Measurements from ENCODE around the gene CLIC6.

CLIC6 gene

DNA sequence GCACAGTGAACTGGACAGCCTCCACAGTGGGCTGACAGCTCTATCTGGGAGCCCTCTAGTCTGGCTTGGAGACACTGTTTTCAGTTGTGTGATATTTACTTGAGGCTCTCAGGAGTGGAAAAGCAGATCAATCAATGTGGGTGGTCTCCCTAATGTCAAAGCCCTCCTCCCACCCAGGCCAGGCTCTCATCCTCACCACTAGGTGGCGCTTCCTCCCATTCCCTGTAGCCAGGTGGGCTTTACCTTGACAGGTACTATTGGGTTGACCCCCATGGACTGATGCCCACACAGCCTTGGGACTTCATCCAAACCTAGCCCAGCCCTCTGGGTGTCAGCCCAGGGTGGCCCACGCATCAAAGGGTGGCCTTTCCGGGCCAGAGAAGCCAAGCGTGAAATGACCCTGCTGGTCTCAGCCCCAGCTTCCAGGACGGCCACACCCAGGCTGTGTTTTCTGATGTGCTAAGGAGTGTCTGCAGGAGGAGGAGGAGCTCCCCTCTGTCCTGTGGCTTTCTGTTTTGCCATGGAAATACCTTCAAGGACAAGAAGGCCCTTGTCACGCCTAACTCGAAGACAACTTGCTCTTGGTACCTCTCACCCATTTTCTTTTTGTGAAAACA lies 54.0 kb downstream of the CLIC6 start:
- in situ Hi-C loops (cut with HindIII; ENCODE audit: low sequenced_read_pairs), result no loop called here

DNA sequence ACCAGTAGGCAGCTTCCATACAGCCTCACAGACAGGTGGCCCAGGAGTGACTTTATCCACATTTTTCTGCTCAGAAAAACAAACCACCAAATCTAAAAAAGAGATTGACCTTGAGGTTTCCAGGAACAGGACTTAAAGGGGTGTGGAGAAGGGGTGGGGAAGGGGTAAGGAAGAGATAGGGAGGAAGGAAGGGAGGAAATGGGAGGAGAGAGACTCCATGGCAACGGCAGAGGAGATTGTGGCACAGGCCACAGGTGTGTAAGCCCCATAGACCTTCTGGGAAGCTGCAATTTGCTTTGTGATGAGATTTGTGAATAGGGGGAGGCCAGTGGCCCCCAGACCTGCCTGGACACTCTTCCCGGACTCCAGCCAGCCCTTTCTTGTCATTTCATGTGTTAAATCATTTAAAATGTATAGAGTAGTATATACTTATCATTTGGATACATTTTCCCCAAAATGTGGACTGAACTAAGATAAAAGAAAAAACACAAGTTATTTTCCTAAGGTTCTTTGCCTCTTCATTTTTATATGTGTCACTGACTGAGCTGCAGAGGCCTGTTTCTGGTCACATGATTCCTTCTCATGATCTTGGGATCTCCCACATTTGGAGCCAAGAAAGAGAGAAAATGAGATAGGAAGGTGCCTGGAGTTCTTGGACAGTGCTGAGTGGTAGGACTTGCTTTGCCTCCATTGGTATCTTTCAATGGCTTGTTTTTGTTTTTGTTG lies 55.5 kb downstream of the CLIC6 start:
- in situ Hi-C loops (cut with HindIII; ENCODE audit: low sequenced_read_pairs), result no loop called here

DNA sequence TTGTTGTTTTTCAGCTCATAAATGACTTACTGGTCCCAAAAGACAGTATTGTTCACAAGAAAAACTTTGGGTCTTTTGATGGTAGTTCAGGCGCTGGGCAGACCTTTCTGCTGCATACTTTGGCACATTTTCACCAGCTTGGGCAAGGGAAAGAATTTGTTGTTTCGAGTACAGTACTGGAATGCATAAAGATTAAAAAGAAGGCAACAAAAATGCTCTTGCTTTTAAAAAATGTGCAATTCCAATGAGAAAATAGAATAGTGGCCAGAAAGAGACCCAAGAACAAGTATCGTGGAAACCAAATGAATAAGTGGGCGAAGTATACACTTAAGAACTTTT lies 56.0 kb downstream of the CLIC6 start:
- in situ Hi-C loops (cut with HindIII; ENCODE audit: low sequenced_read_pairs), result no loop called here

DNA sequence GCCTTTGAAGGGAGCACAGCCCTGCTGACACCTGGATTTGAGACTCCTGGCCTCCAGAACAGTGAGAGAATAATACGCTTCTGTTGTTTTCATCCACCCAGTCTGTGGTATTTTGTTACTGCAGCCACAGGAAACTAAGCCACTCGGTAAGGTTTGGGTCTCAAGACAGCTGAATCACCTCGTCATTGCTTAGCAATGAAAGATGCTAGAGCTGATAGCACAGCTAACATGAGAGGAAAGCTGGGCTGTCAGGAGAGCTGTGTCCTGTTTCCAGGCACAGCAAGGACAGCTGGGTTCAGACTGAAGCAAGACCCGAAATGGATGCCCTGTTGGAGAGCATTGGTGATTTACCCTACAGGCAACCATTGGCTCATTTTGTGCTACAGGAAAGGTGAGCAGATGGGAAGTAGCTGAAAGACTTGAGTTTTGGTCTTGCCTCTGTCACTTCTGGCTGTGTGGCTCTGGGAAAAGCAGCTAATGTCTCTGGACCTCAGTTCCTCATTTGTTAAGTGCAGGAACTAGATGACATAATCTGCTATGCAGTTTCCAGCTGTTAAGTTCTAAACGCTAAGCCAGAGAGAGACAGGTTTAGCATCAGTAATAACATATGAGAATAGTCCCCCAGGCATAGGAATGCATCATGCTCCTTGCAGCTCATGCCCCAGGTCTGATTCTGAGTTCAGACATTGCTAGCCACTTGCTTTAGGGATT lies 58.0 kb downstream of the CLIC6 start:
- in situ Hi-C loops (cut with HindIII; ENCODE audit: low sequenced_read_pairs), result no loop called here

DNA sequence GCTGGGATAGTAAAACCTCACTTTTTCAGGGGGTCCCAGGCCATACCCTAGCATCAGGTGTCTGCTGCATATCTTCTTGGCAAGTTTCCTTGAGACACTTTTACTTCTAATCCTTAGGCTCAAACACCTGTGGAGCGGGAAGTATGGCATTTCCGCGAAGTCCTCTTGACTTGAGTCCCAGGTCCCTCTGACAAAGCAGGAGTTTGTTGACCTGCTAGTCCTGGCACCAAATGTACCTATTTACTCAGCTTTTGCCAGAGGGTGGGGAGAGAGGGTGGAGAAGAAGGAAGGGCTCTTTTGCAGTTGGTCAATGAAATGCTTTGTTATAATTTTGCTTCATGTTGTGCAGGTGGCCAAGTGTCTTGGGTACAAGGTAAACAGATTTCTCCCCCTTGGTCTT lies 59.7 kb downstream of the CLIC6 start:
- in situ Hi-C loops (cut with HindIII; ENCODE audit: low sequenced_read_pairs), result no loop called here

DNA sequence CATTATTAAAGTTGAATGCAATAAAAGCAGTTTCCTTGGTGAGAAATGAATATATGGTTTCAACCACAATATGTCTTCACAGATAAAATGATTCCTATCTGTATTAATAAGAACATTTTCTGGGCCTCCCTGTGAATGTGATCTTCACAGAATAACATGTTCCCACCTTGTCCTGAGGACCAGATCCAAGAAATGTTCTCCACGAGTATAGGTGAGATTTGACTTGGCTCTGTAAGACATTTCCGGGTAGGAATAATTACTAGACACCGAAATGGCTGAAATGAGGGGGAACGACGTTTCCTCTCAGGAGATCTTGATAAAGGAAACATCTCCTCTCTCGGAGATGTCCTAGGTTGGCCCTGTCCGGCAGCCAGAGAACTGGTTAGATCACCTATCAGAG lies 61.4 kb downstream of the CLIC6 start:
- in situ Hi-C loops (cut with HindIII; ENCODE audit: low sequenced_read_pairs), result no loop called here

DNA sequence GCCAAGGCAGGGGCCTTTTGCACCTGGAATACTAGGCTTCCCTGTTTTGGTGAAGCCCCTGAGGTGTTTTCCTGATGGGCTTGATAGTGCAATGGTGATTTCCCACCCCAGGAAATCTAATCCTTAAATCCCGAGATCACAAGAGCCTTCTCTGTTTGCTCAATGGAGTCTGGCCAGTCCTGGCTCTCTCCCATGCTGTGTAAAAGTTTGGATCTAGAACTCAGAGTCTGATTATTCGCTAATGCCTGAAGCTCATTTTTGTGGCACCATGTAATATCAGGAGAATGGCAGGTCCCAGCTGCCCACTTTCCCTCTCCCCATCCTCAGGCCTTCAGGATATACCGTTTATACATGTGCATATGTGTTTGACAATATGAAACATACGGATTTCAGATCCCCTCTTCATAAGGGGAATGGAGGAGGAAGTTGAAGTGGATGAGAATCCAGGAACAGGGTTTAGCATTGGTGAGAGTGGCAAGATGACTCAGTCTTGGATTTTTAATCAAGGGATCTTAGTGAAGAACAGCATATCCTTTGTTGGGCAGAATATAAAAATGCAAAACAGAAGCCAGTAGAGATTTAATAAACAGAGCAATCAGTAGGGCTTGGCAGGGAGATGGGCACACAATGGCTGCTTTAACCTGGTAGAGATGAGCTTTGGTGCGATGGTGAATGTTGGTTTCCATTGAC lies 62.1 kb downstream of the CLIC6 start:
- in situ Hi-C loops (cut with HindIII; ENCODE audit: low sequenced_read_pairs), result no loop called here

DNA sequence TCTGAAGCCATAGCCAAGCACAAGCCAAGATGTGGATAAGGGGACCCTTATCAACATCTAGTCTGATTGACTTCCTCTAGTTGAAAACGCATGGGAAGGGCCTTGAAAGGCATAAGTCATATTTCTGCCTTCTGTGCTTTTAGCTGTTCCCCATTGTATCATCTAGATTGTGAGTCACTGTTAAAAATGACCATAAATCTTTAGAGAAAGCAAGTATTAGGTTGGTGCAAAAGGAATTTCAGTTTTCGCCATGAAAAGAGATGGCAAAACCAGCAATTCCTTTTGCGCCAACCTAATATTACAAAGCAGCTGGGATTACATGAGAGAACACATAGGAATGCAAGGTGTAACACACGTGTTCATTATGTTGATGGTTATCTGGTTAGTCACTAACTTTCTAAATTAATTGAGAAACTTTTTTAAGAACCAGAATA lies 63.6 kb downstream of the CLIC6 start:
- in situ Hi-C loops (cut with HindIII; ENCODE audit: low sequenced_read_pairs), result no loop called here

DNA sequence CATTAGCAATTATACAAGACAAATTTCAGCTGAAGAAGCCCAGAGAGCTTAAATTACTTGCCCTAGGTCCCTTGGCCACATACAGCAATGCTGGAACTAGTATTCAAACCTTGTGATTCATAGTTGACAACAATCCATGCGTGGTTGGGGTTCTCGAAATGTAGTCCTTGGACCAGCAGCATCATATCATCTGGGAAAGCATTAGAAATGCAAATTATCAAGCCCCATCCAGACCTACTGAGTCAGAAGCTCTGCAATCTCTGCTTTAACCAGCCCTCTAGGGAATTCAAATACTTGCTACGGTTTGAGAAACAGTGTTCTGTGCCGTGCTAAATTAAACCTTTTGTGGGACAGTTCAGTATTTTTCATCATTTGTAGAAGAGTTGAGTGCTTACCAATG lies 65.1 kb downstream of the CLIC6 start:
- in situ Hi-C loops (cut with HindIII; ENCODE audit: low sequenced_read_pairs), result no loop called here

DNA sequence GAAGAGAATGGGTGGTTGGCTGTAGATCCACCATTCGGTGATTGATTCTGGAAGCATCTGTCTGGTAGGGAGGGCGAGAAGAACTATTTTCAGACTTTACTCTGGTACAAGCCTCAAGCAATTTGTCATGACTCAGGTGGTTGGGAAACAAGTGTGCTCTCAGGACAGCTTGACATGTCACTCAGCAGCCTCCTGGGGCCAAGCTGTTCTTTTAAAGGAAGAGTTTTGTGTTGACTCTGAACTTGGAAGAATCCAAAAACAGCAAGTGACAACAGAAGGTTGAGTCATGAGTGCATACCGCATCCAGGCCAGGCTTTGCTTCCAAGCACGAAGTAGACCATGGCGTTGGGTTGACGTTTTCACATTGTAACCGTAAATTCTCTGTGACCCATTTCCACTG lies 65.9 kb downstream of the CLIC6 start:
- in situ Hi-C loops (cut with HindIII; ENCODE audit: low sequenced_read_pairs), result no loop called here

DNA sequence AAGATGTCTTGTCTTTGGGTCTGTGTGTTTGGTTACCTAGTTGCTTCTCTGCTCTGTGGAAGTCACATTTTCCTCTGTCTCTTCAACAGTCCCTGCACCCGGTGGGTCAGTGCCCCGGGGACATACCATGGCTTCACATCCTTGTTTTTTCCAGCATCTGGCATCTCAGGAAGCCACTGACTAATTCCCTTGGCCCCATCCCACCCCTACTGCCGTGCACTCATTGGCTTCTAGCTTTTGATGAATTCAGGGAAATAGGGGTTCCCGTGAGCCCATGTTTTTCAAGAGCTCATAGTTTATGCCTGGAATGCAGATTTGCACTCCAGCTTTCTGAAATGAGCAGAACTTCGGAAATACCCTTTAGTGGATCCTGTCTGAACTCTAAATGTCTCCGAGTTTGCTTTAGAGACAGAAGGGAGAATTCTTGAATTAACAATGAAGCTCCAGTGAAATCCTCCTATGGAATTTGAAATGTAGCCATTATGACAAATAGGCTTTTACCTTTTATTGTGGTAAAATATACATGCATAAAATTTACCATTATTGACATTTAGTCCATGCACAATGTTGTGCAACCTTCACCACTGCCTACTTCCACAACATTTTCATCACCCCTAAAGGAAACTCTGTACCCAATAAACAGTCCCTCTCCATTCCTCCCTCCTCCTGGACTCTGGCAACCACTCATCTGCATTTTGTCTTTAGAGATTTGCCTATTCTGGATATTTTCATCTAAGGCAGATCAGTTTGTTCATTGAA lies 67.5 kb downstream of the CLIC6 start:
- in situ Hi-C loops (cut with HindIII; ENCODE audit: low sequenced_read_pairs), result no loop called here

DNA sequence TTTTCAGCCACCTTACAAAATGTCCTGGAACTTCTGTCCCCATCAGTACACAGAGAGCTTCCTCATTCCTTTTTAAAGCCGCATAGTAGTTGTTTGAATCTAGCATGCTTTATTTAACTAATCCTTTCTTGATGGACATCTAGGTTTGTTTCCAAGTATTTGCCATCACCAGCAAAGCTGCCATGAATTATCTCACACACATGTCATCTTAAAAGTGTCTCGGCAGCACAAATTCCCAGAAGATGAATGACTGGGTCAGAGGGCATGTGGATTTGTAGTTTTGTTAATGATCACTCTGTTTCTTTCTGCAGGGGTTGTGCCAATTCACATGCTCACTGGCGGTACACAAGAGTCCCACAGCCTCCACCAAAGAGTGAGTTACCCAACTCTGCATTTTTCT lies 68.3 kb downstream of the CLIC6 start:
- in situ Hi-C loops (cut with HindIII; ENCODE audit: low sequenced_read_pairs), result no loop called here

DNA sequence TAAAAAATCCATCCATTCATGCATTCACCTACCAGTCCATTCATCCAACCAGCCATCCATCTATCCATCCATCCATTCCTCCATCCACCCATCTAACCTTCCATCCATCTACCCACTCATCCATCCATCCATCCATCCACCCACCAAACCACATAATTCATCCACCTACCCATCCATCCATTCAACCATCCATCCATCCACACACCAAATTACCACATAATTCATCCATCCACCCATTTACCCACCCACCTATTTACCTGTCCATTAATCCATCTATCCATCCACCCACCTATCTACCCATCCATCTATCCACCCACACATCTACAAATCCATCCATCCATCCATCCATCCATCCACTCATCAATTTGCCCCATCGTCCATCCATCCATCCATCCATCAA lies 71.4 kb downstream of the CLIC6 start:
- in situ Hi-C loops (cut with HindIII; ENCODE audit: low sequenced_read_pairs), result no loop called here

DNA sequence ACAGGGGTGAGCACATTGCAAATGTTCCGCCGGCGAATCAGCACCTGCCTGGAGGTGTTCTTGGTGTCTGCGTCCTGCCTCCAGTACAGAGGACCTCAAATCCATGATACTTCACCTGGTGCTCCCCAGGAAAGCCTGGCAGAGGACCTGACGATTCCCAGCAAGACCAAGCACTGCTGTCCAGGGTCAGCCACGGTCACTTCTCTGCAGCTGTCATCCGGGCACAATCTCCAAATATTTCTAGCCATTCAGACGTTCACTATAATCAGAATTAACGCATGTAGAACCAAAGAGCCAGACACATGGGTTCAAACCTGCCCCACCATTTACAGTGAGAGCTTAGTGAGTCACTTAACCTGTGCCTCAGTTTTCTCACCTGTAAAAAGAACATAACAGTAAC lies 74.5 kb downstream of the CLIC6 start:
- in situ Hi-C loops (cut with HindIII; ENCODE audit: low sequenced_read_pairs), result no loop called here

DNA sequence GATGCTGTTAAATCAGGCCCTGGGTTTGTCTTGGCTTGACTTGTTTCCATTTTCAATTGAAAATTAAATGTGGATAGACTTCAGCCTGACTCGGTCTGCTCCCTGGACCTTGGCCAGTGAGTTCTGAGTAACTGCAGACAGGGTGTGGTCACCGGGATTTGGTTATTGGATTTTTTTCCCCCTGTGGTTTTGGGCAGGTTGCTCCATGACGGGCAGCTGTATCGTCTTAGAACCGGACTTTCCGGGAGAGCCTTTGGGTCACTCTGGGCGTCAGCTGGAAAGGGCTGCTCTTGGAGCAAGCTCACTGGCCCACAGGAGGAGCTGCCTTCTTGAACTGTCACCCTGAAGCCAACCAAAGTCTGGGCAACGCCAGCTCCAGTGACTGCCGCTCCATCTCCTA lies 75.0 kb downstream of the CLIC6 start:
- in situ Hi-C loops (cut with HindIII; ENCODE audit: low sequenced_read_pairs), result no loop called here

DNA sequence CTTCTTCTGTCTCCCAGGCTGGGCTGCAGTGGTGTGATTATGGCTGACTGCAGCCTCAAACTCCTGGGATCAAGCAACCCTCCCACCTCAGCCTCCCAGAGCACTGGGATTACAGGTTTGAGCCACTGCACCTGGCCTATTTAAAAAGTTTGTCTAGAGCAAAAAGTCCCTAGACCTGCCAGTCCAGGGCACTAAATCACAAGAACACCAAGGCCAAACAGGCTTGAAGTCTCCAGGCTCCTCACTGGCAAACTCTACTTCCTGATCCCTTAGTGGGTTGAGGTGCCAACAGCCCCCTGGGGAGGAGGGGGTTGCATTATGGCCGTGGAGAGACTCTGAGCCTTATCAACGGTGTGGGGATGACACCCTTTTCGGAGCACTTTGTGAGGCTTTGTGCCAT lies 76.0 kb downstream of the CLIC6 start:
- in situ Hi-C loops (cut with HindIII; ENCODE audit: low sequenced_read_pairs), result no loop called here

DNA sequence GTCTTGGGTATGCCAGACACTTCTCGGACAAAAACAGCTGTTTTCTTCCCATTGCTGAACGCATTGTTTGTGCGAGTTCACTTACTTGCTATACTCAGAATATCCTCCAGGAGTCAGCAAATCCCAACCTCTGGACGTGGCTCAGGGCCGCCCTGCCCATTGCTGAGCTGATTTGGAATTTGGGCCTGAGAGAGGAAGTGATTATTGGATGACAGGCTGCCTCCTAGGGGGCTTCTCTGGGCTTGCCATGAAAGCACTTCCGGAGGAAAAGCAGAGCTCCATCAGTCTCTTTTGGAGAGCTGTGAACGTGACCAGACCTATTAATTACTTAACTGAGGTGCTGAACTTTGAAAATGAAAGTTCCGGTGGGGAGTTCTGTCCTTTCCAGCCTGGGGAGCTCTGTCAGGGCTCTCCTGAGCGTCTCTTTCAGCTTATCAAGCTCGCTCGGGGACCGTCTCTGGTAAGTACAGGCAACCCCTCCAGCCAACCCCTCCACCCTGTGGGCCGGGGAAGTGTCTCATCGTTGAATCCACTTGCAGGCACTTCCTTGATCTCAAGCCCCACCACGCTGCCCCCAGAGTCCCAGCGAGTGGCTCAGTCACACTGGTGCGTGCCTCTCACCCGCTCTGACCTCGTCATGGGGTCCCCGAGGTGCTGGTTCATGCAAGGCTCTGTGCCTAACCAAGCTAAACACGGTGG lies 76.9 kb downstream of the CLIC6 start:
- in situ Hi-C loops (cut with HindIII; ENCODE audit: low sequenced_read_pairs), result no loop called here

DNA sequence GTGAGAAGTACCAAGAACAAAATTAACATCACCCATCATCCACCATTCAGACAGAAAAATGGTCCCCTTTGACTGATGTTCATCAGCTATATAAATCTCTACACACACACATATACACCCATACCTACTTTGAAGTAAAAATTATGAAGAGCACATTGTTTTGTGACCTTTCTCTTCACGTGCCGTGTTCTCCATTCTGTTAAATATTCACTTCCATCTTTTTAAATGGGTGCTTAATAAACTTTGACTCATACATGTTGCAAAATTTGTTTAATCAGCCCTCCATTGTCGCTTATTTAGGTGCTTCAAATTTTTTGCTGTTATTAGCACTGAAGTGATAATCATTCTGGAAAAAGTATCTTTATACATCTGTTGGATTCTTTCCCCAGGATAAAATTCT lies 80.1 kb downstream of the CLIC6 start:
- in situ Hi-C loops (cut with HindIII; ENCODE audit: low sequenced_read_pairs), result no loop called here

DNA sequence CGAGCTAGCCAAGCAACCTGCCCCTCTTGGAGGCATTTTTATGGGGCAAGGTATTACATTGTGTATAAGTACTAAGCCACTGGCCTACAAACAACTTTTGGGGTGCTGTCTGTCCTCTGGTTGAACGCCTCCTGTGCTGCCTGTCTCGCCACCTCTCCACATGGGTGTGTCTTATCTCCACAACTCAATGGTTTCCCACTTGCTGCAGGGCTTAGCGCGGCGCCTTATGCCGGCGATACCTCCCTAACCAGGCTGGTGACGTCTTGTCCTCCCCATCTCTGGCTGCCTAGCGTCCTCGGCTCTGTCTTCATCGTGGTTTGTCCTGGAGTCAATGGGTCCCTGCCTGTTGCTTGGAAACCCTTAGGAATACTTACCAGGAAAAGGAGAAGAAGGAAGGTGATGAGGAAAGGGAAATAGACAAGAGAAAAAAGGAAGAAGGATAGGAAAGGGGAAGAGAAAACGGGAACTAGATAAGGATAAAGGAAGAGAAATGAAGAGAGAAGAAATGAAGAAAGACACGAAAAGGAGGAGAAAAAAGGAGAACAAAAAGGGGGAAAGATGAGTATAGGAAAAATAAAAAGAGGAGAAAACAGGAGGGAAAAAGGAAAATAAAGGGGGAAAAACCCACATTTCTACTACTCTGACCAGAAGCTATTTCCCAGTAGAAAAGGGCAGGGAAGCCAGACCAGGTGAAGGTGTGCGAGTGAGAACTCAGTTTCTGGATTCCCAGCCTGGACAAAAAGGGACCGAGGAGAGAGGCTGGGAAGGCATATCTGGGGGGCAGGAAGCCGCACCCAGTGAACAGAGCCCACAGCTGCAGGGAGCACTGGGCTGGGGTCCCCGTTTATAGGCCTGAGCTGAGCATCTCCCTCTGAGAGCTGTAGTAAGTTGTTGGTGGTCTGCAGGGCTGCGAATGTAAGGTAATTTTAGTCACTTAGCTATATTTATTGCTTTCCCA lies 86.2 kb downstream of the CLIC6 start:
- in situ Hi-C loops (cut with HindIII; ENCODE audit: low sequenced_read_pairs), result no loop called here
